GM18520 (cell line): ENCODE data around the gene RBM6.

ENCODE experiments used
- ATAC-seq: cut with Tn5 transposase; IDR thresholded peaks from one replicate; pipeline ENCODE4 v1.9.1; 2021; ENCODE audit not compliant: unreplicated experiment

Gene RBM6

GRCh38 chr3:50088725-50089608, 149.0 kb downstream of the RBM6 start, which contains the start of gene RBM5:
Gene RBM5, plus strand, starts transcription at chr3:50088919. Its CDS starts 1,516 bp downstream, at chr3:50090435.
- peak; percentile 95 for ATAC-seq

DNA sequence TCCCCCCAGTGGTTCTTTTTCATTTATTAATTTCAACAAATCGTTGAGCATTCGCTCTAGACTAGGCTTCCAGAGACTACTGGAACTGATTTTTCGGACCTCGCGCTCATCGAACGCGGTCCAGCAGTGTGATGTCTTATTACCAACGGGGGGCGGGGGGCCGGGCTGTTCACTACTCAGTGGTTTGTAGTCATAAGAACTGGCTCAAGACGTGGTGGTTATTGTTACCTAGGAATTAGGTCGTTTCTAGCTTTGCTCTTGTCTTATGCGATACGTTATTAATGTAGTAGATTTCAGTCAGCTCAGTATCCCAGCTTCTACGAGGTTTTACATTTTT, 149.6 kb downstream of the RBM6 start:
- ATAC-seq: no peak

DNA sequence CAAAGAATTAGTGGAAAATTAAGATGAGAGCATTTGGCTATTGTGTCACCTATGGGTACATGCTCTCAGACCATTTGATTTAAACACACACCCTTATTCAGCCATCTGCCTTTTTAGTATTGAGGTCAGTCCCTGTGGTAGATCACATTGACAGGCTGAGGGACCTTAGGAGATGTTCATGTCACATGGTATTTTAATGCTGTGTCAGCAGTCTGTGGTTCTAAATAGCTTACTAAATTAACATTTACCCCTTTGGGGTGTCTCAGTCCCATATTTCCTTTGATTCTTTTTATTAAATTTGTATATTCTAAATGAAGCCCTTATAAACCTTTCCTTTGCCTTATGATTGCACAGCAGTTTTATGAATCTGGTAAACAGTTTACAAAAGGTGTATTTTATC, 151.0 kb downstream of the RBM6 start:
- ATAC-seq: no peak

GRCh38 chr3:50095352-50095998, 155.5 kb downstream of the RBM6 start:
- no peak for ATAC-seq

DNA sequence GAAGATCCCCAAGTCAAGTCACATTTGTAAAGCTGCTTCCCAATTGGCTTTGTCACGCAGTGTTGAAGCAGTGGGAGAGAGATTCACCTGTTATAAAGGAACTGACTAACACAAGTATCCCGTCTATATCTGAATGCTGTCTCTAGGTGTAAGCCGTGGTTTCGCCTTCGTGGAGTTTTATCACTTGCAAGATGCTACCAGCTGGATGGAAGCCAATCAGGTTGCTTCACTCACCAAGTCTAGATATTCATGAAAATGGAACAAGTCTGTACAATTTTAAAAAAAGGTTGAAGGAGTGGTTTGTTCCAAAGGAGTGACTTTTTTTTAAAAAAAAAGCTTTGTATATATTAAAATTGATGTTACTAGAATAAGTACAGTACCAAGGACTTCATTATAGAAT, 160.4 kb downstream of the RBM6 start:
- ATAC-seq: no peak

GRCh38 chr3:50100956-50101845, 161.3 kb downstream of the RBM6 start:
- ATAC-seq: no peak

DNA sequence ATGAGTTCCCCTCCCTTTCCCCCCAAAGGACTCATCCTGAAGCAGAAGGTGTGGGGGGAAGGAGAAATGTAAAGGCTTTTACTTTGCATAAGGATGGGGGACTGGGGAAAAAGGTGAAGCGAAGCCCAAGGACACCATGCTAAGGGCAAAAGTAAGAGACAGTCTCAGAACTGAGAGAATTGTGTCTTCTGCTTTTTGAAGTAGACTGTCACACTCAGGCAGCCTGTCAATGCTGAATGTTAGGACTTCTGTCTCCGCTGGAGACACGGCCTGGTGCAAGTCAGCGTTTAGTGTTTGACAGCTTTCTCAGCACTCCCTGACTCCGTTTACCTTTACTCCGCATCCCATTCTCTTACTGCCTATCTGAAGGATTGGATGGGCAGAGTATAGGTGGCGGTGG, 162.6 kb downstream of the RBM6 start:
- no peak for ATAC-seq

DNA sequence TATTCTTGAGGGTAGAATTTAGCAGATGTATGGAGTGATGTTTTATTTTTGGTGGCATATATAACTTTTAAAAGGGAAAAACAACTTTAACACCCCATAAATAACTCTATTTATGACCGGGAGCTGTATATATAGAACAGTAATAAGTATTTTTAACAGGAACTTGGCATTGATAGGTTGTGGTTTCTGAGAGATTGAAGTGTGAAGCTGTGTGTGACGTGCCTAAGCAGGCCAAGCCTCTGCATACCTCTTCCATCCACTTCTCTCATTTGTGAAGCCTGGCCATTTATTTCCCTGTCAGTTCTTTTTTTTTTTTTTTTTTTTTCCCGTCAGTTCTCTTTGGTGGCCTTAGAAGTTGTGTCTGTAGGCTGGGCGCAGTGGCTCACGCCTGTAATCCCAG, 171.8 kb downstream of the RBM6 start:
- no peak for ATAC-seq

- ATAC-seq: no peak
Measured at GRCh38 chr3:50112462-50112861, 172.5 kb downstream of the RBM6 start.

GRCh38 chr3:50117120-50117519, 177.2 kb downstream of the RBM6 start:
- ATAC-seq: no peak

DNA sequence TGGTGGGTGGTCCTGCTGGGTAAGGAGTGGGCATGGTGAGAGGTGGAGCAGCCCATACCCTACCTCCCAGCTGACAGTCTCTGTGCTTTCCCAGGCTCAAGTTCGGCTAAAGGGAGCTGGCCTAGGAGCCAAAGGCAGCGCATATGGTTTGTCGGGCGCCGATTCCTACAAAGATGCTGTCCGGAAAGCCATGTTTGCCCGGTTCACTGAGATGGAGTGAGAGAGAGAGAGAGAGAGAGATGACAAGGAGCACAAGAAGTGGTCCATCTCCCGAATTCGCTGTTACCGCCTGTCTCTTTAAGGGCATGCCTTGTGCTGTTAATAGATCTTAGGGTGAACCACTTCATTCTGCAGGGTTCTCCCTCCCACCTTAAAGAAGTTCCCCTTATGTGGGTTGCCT, 178.3 kb downstream of the RBM6 start:
- ATAC-seq: no peak

DNA sequence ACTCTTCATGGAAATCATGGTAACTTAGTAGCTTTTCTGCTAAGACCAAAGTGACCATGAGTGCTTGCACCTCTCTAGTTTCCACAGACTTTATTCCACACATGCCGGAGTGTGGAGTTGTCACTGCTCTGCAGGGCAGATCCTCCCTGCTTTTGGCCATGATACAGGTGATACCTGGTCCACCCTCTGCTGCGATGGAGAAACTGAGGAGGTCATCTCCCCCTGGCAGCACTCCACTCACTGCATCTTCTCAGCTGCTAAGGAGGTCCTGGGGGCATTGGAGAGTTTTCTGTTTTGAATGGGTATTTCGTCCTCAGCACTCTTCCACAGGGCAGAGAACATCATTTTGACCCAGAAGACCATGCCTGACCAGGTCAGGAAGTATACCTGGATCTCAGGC, 179.8 kb downstream of the RBM6 start:
- ATAC-seq: no peak

DNA sequence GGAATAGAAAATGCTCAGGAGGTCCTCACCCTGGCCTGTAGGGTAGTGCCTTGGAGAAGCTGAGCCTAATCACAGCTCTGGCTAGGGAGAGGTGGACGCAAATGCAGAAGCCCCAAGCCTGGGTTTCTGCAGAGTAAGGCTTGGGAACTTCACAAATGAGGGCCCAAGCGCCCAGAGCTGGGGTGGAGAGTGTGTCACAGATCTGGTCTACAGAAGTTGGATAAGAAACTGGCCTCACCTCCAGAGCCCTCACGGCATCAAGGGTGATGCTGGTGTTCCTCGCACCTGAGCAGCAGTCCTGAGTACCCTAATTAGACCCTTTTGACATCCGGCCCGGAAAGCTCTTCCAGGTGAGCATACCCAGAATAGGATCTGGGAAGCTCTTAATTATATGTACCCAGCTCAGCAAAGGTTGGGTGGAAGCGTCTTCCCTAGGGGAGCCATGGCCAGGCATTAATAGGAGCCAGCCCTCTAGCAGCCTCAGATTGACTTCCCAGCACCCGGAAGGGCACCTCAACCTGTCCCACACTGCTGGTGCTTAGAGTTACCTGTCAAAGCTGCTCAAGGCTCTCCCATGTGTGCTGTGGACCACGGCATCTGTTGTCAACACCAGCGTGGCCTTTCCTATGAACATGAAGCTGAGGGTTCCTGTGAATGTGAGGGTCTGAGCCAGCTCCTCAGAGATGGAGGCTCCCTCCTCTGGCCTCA, 180.6 kb downstream of the RBM6 start:
- no peak for ATAC-seq

- no peak for ATAC-seq
Measured at GRCh38 chr3:50121072-50122032, 181.4 kb downstream of the RBM6 start.

- no peak for ATAC-seq
Measured at GRCh38 chr3:50122071-50122470, 182.1 kb downstream of the RBM6 start.

DNA sequence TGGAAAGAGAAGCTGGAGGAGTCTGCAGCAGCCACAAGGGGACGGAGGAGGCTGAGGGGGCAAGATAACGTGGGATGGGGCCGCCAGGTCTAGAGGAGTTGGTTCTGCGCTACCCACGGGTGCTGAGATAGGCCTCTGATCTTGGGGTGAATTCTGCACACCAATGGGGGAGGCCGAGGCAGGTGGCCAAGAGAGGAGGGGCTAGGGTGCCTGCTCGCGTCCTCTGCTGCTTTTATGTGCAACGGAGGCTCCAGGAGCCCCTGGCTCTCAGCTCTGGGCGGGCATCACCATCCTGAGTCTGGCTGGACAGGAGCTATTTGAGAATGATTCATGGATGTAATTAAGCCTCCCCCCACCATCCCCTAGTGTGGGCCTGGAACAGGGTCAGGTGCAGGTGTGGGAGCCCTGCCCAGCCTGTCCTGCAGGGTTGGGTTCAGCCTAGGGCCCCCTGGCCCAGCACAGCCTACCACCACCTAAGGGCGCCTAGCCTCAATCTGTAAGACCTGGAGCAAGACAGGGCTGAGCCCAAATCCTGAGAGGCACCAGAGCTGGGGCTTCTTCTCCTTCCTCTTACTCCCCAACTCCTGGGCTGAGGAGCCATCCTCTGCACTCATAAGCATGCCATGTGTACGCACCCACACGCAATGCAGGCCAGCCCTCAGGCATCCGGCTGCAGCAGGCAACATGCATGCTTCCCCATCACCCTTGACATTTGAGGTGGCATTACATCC, 182.9 kb downstream of the RBM6 start:
- no peak for ATAC-seq

GRCh38 chr3:50123394-50124051, 183.6 kb downstream of the RBM6 start:
- no peak for ATAC-seq

DNA sequence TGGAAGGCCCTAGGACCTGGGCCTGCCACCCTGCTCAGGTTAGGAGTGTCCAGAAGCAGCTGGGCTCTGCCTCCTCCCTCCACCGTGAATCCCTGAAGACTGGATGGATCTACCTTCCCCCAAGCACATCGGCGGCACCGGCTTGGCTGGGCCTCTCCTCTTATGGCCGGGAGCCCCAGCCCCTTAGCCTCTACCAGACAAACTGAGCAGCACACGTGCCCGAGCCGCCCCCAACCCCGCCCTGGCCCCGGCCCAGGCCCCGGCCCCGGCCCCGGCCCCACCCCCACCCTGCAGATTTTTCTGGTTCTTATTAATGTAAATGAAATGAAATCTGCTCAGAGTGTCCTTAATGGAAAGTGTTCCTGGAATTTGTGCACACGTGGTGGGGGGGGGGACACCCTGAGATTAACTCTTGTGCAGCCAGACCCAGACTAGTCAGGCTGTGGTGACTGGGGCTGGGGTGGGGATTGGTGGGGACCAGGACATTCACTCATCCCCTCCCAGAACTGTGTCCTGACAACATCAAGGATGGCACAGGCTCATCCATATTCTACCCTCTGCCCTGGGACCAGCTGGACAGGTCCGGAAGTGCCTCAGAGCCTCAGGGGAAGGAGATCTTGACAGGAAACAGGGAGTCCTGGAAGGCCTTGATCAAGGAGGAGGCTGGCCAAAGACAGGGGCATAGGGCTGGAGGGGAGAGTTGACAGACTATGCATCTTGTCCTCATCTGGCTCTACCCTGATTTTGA, 184.3 kb downstream of the RBM6 start:
- ATAC-seq: no peak
